HepG2 (cell line): ENCODE measurements around the gene JAG1. TPM values are rescaled to one million over a fixed set of nuclear protein-coding genes. Genes with fewer than 3 reads are reported as not detected.

Experiments
- ATAC-seq: fragments of 200-7000 bp; cut with Tn5 transposase; 3 replicates; pipeline ENCODE4 v1.9.1; 2020; ENCODE audit warnings: mild to moderate bottlenecking, moderate library complexity
- BruUV-seq: library from RNA; stranded (reverse); fragments of 400-500 nt; replicated peaks from 2 replicates; lab custom pipeline; 2021; lab: Mats Ljungman, UMichigan
- CTCF ChIA-PET: fragments of 300-600 bp; formaldehyde crosslinking; extraction: SDS; loops from one replicate; lab custom pipeline; 2021; ENCODE audit warnings: low total read pairs, inconsistent platforms, low intra/inter-chr PET ratio; lab: Yijun Ruan, JAX
- POLR2A ChIA-PET: fragments of 350-600 bp; sonication (Branson Sonifier 250); formaldehyde crosslinking; loops from one replicate; lab custom pipeline; 2020; ENCODE audit warnings: antibody characterized with exemption, inconsistent platforms; lab: Yijun Ruan, JAX
- DNase-seq: peaks from one replicate; pipeline ENCODE4 v3.0.0-alpha.2; 2015; ENCODE audit warnings: low spot score
- FAIRE-seq: peaks from 3 replicates; lab custom pipeline; 2011; peaks lifted over from hg19 to GRCh38; lab: Jason Lieb, UNC
- H2AFZ ChIP-seq: one replicate; pipeline ENCODE4 v1.6.1; 2011; ENCODE audit warnings: low read length, inconsistent platforms
- H3K27ac ChIP-seq: fragments of 300-600 bp; 3 replicates; pipeline ENCODE4 v1.8.0; 2011; ENCODE audit warnings: mixed run types, mild to moderate bottlenecking, mixed read lengths, low read length, inconsistent platforms; ENCODE audit not compliant: insufficient read depth; ENCODE audit errors: extremely low read length
- H3K27me3 ChIP-seq, 2 experiments: fragments of 200-600 bp in 1 of 2; 2 replicates in 1 of 2; 3 replicates in 1 of 2; pipeline versions ENCODE4 v1.6.0 to v1.8.0; 2011; ENCODE audit warnings: low read length in 2 of 2, mild to moderate bottlenecking in 2 of 2, moderate library complexity in 2 of 2, inconsistent platforms in 1 of 2; ENCODE audit not compliant: insufficient read depth in 2 of 2, control insufficient read depth in 1 of 2
- H3K36me3 ChIP-seq, 2 experiments: fragments of 200-600 bp in 1 of 2; replicated peaks in 1 of 2; 2 replicates in 1 of 2; 3 replicates in 1 of 2; pipeline versions ENCODE4 v1.5.1 to v1.8.0; 2011; ENCODE audit warnings: low read length in 2 of 2, inconsistent platforms in 1 of 2; ENCODE audit not compliant: insufficient read depth in 2 of 2, control insufficient read depth in 1 of 2
- H3K4me1 ChIP-seq: 2 replicates; pipeline ENCODE4 v1.5.1; 2012; ENCODE audit warnings: low read length, inconsistent platforms; ENCODE audit not compliant: insufficient read depth
- H3K4me2 ChIP-seq: 2 replicates; pipeline ENCODE4 v1.6.0; 2011; ENCODE audit warnings: low read depth, low read length, inconsistent platforms
- H3K4me3 ChIP-seq, 3 experiments: fragments of 200-600 bp in 1 of 3; sonication (generic), shearing (Covaris generic) in 1 of 3; replicated peaks in 1 of 3; 2 replicates each; pipeline ENCODE4 v1.5.1; 2011 to 2016; ENCODE audit warnings: low read length in 3 of 3, inconsistent platforms in 2 of 3, low read depth in 2 of 3, mild to moderate bottlenecking in 2 of 3, control low read depth in 1 of 3, mixed read lengths in 1 of 3; ENCODE audit not compliant: insufficient read depth in 1 of 3
- H3K79me2 ChIP-seq: one replicate; pipeline ENCODE4 v1.6.1; 2011; ENCODE audit warnings: low read length, inconsistent platforms; ENCODE audit not compliant: insufficient read depth
- H3K9ac ChIP-seq: 2 replicates; pipeline ENCODE4 v1.6.0; 2011; ENCODE audit warnings: mild to moderate bottlenecking, low read depth, low read length, inconsistent platforms; ENCODE audit not compliant: insufficient read depth
- H3K9me3 ChIP-seq: 2 replicates; pipeline ENCODE4 v1.5.1; 2012; ENCODE audit warnings: mild to moderate bottlenecking, low read length
- H4K20me1 ChIP-seq: 2 replicates; pipeline ENCODE4 v1.6.0; 2011; ENCODE audit warnings: inconsistent platforms, mild to moderate bottlenecking, low read length, moderate library complexity; ENCODE audit not compliant: insufficient read depth
- SRF ChIP-seq: IDR thresholded peaks from 2 replicates; pipeline ENCODE4 v1.6.1; 2011; ENCODE audit warnings: mild to moderate bottlenecking, low read depth, low read length, moderate library complexity
- ZNF20 ChIP-seq: sonication (generic); formaldehyde crosslinking; IDR thresholded peaks from 2 replicates; pipeline ENCODE4 v1.4.0; 2020; ENCODE audit warnings: mild to moderate bottlenecking, moderate library complexity, missing genetic modification reagents
- ZNF652 ChIP-seq: IDR thresholded peaks from 2 replicates; pipeline ENCODE4 v1.6.1; 2016; ENCODE audit warnings: low read depth, borderline replicate concordance
- ZNF841 ChIP-seq: sonication (generic); formaldehyde crosslinking; IDR thresholded peaks from 2 replicates; pipeline ENCODE4 v1.8.1; 2023; ENCODE audit warnings: missing genetic modification reagents, borderline replicate concordance
- WGBS: methylation state at CpG from one replicate; pipeline ENCODE4 v1.1.6; 2017; ENCODE audit warnings: low lambda C conversion rate; 5-methylcytosine and 5-hydroxymethylcytosine counted together
- in situ Hi-C: cut with HindIII; loops from 2 replicates; pipeline ENCODE4 v1.10.0; 2017; ENCODE audit warnings: low pct_unique_long_range_greater_than_20kb; ENCODE audit not compliant: extremely low pct_ligation_motif_present
- intact Hi-C: fragments of 100-400 bp; cut with micrococcal nuclease; formaldehyde crosslinking; loops from one replicate; pipeline ENCODE4 v1.10.0; 2022; ENCODE audit not compliant: unreplicated experiment
- polyA plus RNA-seq, 8 experiments: library from polyadenylated mRNA; depleted of rRNA in 3 of 8; stranded (reverse) in 7 of 8; unstranded in 1 of 8; fragments of >200 nt; fragmentation: Illumina TruSeq in 4 of 8; extraction: Trizol in 4 of 8; gene quantifications; 2 replicates each; pipeline versions ENCODE4 v1.2.1 to v1.2.3, GENCODE V29; 2011 to 2016; ENCODE audit warnings: low read depth in 4 of 8, missing spikeins in 1 of 8, mixed read lengths in 1 of 8; ENCODE audit not compliant: insufficient read depth in 1 of 8
- total RNA-seq, 5 experiments: library from RNA; depleted of rRNA; stranded (reverse); fragments of >200 nt; fragmentation: Illumina TruSeq; extraction: Trizol; gene quantifications; 2 replicates each; pipeline ENCODE4 v1.2.3, GENCODE V29; 2016; ENCODE audit warnings: low read depth in 1 of 5

JAG1 gene
- total and polyA plus RNA-seq, 2 of the 13 experiments (the other 11 are each of a cell fraction or from before 2014, with no cell fraction given): 47.1 to 56.3 TPM

DNA sequence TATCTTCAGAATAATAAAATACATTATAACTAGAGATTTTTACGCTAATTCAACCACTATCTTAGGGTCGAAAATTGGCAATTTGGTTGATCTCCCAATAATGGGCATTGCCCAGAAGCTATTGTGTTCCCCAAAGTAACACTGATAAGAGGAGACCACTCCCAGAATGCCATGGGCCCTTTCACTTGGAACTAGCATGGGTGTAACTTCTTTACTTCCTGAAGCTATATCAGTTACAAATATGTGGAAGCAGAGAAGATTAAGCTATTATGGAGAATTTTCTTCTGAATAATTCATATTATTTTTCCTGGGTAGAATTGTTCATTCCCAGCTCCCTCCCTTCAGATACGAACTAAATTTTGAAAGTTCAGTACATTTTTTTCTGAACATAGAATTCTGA is 48.2 kb upstream of the JAG1 start:
- in situ Hi-C loops: no loop called here
- Histone ChIP-seq H3K4me1 (peaks cover 42% of the 10 kb centered on the region), H3K4me3 (no peak overlapping the region), H3K27me3 (no peaks in the 10 kb centered on the region), H3K36me3 (no peaks in the 10 kb centered on the region), H2AFZ (no peak overlapping the region), H3K79me2 (no peaks in the 10 kb centered on the region), H3K9me3 (no peaks in the 10 kb centered on the region), H3K9ac (no peak overlapping the region), H3K27ac (no peak overlapping the region), H3K4me2 (no peak overlapping the region), H4K20me1 (no peaks in the 10 kb centered on the region)
- 95% methylated on average over 3 of the region's 3 CpGs for whole genome bisulfite sequencing
- DNase-seq: no peak
- no peak for FAIRE-seq
- no TSS peak for BruUV-seq
- intact Hi-C loops: no loop called here
- TF ChIP-seq ZNF20 (CRISPR knock-in tag) (no peak), ZNF841 (CRISPR knock-in tag) (0 out of 2 replicates have a peak, but pooled peaks have one; percentile 28)
- ChIA-PET CTCF (no interaction called here), POLR2A (interaction anchor here (1.2 to 1.5 kb wide), 2 partner anchors 10 to 16 kb away, joined by 3 read pairs; no protein-coding TSS in a partner anchor)
- no peak for ATAC-seq

- no TSS peak for BruUV-seq
- no peak overlapping the region for H3K4me2 ChIP-seq
- H3K27ac ChIP-seq: no peak overlapping the region
- ChIA-PET POLR2A (interaction anchor here (1.0 to 1.5 kb wide), 2 partner anchors 9 to 47 kb away, joined by 3 read pairs; no protein-coding TSS in a partner anchor), CTCF (no interaction called here)
- intact Hi-C loops (no loop called here), in situ Hi-C loops (no loop called here)
- 83% methylated on average over 9 of the region's 9 CpGs for WGBS
- H3K4me1 ChIP-seq: peaks cover 48% of the 10 kb centered on the region
- FAIRE-seq (no peak), DNase-seq (no peak), ATAC-seq (no peak)
- no peaks in the 10 kb centered on the region for H3K27me3 ChIP-seq
- H3K36me3 ChIP-seq: no peaks in the 10 kb centered on the region
- no peaks in the 10 kb centered on the region for H3K79me2 ChIP-seq
- TF ChIP-seq SRF (no peak), ZNF841 (CRISPR knock-in tag) (peak; percentile 18; the same call in 1 of the 2 replicates), ZNF652 (CRISPR knock-in tag) (peak; percentile 82)
- no peak overlapping the region for H2AFZ ChIP-seq
- H3K9me3 ChIP-seq: no peaks in the 10 kb centered on the region
- H3K9ac ChIP-seq: no peak overlapping the region
- no peak overlapping the region for H3K4me3 ChIP-seq
- no peaks in the 10 kb centered on the region for H4K20me1 ChIP-seq
These were observed 47.5 kb upstream of the JAG1 start for GRCh38 chr20:10721137-10721896.
